ENCODE results near the gene NPTXR. TPM values are rescaled to one million over a fixed set of nuclear protein-coding genes. Genes with fewer than 3 reads are reported as not detected.

Gene NPTXR
- total and polyA plus RNA-seq, 2 of the 4 experiments (the other 2 are of a cell fraction): 0.36 to 2.2 TPM

GRCh38 chr22:38871360-38872171, 27.7 kb upstream of the NPTXR start:
- H3K18ac ChIP-seq (ENCODE audit: low read depth, low read length): peak overlapping the region; percentile 67; the same call in 1 of the 2 replicates
- peak overlapping the region; percentile 95 for H3K4me3 ChIP-seq (ENCODE audit: insufficient read depth, low read depth, low read length)
- H3K9me1 ChIP-seq (ENCODE audit: insufficient read depth, low read length): peaks cover 4% of the 10 kb centered on the region; the same call in 1 of the 2 replicates
- no peak overlapping the region for H4K5ac ChIP-seq (ENCODE audit: low read depth, low read length)
- peak overlapping the region; percentile 18 to 80; a peak in 2 of 4 replicates for H4K8ac ChIP-seq (ENCODE audit: low read depth in 2 of 2, low read length in 2 of 2)
- ATAC-seq (ENCODE audit: low read depth) (peak; percentile 28), DNase-seq (no peak)
- peak overlapping the region; percentile 88 for H2AFZ ChIP-seq (replicated peaks; ENCODE audit: low read length, poor library complexity)
- peak overlapping the region; percentile 97; the same call in 1 of the 2 replicates for H3K23ac ChIP-seq (ENCODE audit: low read depth, low read length)
- WGBS, 2 experiments (ENCODE audit: extremely low coverage in 2 of 2, insufficient read length in 1 of 2): 2% methylated on average over 23 of the region's 77 CpGs; no CpG with 5 or more reads in 1 of the 2 experiments
- peak overlapping the region; percentile 91; the same call in 1 of the 2 replicates for H2AK5ac ChIP-seq (ENCODE audit: low read depth, low read length)
- no peak overlapping the region for H2BK15ac ChIP-seq (ENCODE audit: low read depth, low read length)
- dilution Hi-C loops (cut with HindIII; ENCODE audit: low sequenced_read_pairs, unreplicated experiment) (no loop called here), in situ Hi-C loops (cut with MboI; ENCODE audit: low sequenced_read_pairs) (loop anchor here (25.0 kb wide), 1 partner anchor 241 kb away; no protein-coding TSS in a partner anchor), intact Hi-C loops (cut with micrococcal nuclease) (loop anchor here (2.0 to 5.0 kb wide), 3 partner anchors 53 to 436 kb away; partner anchors contain the start of gene APOBEC3B)
- no peak overlapping the region for H4K91ac ChIP-seq (ENCODE audit: insufficient read depth, low read depth, low read length)
- no peaks in the 10 kb centered on the region for H3K4me1 ChIP-seq (ENCODE audit: control insufficient read depth, insufficient read depth, low read length)
- peak overlapping the region; percentile 88 for H3K9ac ChIP-seq (ENCODE audit: low read depth, low read length)
- H3K4me2 ChIP-seq (ENCODE audit: low read depth, low read length): peak overlapping the region; percentile 83
- H3K14ac ChIP-seq (replicated peaks; ENCODE audit: low read depth, low read length): peak overlapping the region; percentile 87; the same call in 1 of the 2 replicates
- CTCF ChIA-PET: interaction anchor here (4.0 kb wide), 1 partner anchor 132 kb away, joined by 28 read pairs; no protein-coding TSS in a partner anchor
- no peaks in the 10 kb centered on the region for H3K9me3 ChIP-seq (ENCODE audit: control insufficient read depth, insufficient read depth, low read length)
- peaks cover 14% of the 10 kb centered on the region for H3K36me3 ChIP-seq (ENCODE audit: control insufficient read depth, insufficient read depth, low read length)
- no peak overlapping the region for H2BK20ac ChIP-seq (ENCODE audit: low read depth, low read length)
- peak overlapping the region; percentile 86 for H3K4ac ChIP-seq (ENCODE audit: low read depth, low read length)
- no peak overlapping the region for H3K56ac ChIP-seq (ENCODE audit: extremely low read depth, insufficient read depth, low read length)
- BruUV-seq (replicated peaks): TSS peak; percentile 36
- no peaks in the 10 kb centered on the region for H3K27me3 ChIP-seq (ENCODE audit: control insufficient read depth, insufficient read depth, low read length)
- POLR2A ChIA-PET (ENCODE audit: unreplicated experiment): interaction anchor here (0.6 kb wide), 1 partner anchor 104 kb away, joined by 3 read pairs; no protein-coding TSS in a partner anchor
- peak overlapping the region; percentile 94 for H3K27ac ChIP-seq (ENCODE audit: insufficient read depth, low read length)
- peak overlapping the region; percentile 56 for H2BK5ac ChIP-seq (ENCODE audit: low read depth, low read length, poor library complexity, severe bottlenecking)
- peaks cover 28% of the 10 kb centered on the region for H4K20me1 ChIP-seq (ENCODE audit: insufficient read depth, low read length)
- H2AK9ac ChIP-seq (replicated peaks; ENCODE audit: low read depth, low read length, poor library complexity): peak overlapping the region; percentile 95
- H2BK120ac ChIP-seq (ENCODE audit: low read depth, low read length): peak overlapping the region; percentile 63; the same call in 1 of the 2 replicates
- peaks cover 20 to 44% of the 10 kb centered on the region in 2 experiments for H3K79me1 ChIP-seq (ENCODE audit: low read depth in 1 of 2, low read length in 2 of 2)
- TF ChIP-seq MXI1 (IDR thresholded peaks at IDR 0.05; ENCODE audit: borderline replicate concordance, low read depth, low read length): no peak
- no peak for TF ChIP-seq CHD1 (IDR thresholded peaks at IDR 0.05; ENCODE audit: low read depth, low read length)
- no peak for TF ChIP-seq RCOR1 (IDR thresholded peaks at IDR 0.05; ENCODE audit: insufficient replicate concordance, low read length)
- TF ChIP-seq FOS (IDR thresholded peaks at IDR 0.05; ENCODE audit: low read depth, low read length): no peak
- TF ChIP-seq, protein P1, sequence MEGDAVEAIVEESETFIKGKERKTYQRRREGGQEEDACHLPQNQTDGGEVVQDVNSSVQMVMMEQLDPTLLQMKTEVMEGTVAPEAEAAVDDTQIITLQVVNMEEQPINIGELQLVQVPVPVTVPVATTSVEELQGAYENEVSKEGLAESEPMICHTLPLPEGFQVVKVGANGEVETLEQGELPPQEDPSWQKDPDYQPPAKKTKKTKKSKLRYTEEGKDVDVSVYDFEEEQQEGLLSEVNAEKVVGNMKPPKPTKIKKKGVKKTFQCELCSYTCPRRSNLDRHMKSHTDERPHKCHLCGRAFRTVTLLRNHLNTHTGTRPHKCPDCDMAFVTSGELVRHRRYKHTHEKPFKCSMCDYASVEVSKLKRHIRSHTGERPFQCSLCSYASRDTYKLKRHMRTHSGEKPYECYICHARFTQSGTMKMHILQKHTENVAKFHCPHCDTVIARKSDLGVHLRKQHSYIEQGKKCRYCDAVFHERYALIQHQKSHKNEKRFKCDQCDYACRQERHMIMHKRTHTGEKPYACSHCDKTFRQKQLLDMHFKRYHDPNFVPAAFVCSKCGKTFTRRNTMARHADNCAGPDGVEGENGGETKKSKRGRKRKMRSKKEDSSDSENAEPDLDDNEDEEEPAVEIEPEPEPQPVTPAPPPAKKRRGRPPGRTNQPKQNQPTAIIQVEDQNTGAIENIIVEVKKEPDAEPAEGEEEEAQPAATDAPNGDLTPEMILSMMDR (conservative IDR thresholded peaks at IDR 0.05; ENCODE audit: low read depth, low read length): no peak
- no peak for TF ChIP-seq BHLHE40 (IDR thresholded peaks at IDR 0.05; ENCODE audit: low read depth, low read length)
- TF ChIP-seq POLR2A (IDR thresholded peaks at IDR 0.05; ENCODE audit: low read depth, low read length): no peak
- no peak; the same call in 1 of the 2 replicates for TF ChIP-seq MAZ (IDR thresholded peaks at IDR 0.05; ENCODE audit: borderline replicate concordance, low read depth, low read length)
- no peak for TF ChIP-seq CEBPB (IDR thresholded peaks at IDR 0.05; ENCODE audit: low read depth, low read length)
- TF ChIP-seq, protein P2, sequence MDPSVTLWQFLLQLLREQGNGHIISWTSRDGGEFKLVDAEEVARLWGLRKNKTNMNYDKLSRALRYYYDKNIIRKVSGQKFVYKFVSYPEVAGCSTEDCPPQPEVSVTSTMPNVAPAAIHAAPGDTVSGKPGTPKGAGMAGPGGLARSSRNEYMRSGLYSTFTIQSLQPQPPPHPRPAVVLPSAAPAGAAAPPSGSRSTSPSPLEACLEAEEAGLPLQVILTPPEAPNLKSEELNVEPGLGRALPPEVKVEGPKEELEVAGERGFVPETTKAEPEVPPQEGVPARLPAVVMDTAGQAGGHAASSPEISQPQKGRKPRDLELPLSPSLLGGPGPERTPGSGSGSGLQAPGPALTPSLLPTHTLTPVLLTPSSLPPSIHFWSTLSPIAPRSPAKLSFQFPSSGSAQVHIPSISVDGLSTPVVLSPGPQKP (IDR thresholded peaks at IDR 0.05; ENCODE audit: borderline replicate concordance, low read depth, low read length): no peak
- TF ChIP-seq NFE2L2 (IDR thresholded peaks at IDR 0.05; ENCODE audit: low read depth, low read length): no peak
- no peak for TF ChIP-seq MAFK (IDR thresholded peaks at IDR 0.05; ENCODE audit: low read depth, low read length)
- TF ChIP-seq USF2 (IDR thresholded peaks at IDR 0.05; ENCODE audit: low read depth, low read length): no peak

All from IMR-90 (cell line).